Stomach smooth muscle (tissue), 2 donors: ENCODE results near the gene SEPHS1.

ENCODE experiments used
- H3K27ac ChIP-seq: one replicate; pipeline ENCODE4 v1.7.0; 2013; ENCODE audit warnings: mild to moderate bottlenecking, low read length, inconsistent platforms
- H3K27me3 ChIP-seq, 2 donors: one replicate each; pipeline ENCODE4 v1.7.0; 2013; ENCODE audit warnings: low read length in 2 of 2; ENCODE audit not compliant: insufficient read depth in 2 of 2, control insufficient read depth in 1 of 2
- H3K36me3 ChIP-seq, 2 donors: one replicate each; pipeline ENCODE4 v1.7.0; 2013; ENCODE audit warnings: low read length in 2 of 2; ENCODE audit not compliant: control insufficient read depth in 2 of 2, insufficient read depth in 2 of 2
- H3K4me1 ChIP-seq: one replicate; pipeline ENCODE4 v1.7.0; 2013; ENCODE audit warnings: low read length; ENCODE audit not compliant: control insufficient read depth, insufficient read depth
- H3K4me3 ChIP-seq, 2 donors: one replicate each; pipeline ENCODE4 v1.7.0; 2013; ENCODE audit warnings: low read length in 2 of 2
- H3K9ac ChIP-seq, 2 donors: one replicate each; pipeline ENCODE4 v1.7.0; 2013; ENCODE audit warnings: low read length in 2 of 2, mild to moderate bottlenecking in 1 of 2
- H3K9me3 ChIP-seq, 2 donors: one replicate each; pipeline ENCODE4 v1.7.0; 2013; ENCODE audit warnings: low read length in 2 of 2; ENCODE audit not compliant: control insufficient read depth in 2 of 2
- donor health status: healthy.
- donor health status: Pancreatic carcinoma.

SEPHS1 gene

DNA sequence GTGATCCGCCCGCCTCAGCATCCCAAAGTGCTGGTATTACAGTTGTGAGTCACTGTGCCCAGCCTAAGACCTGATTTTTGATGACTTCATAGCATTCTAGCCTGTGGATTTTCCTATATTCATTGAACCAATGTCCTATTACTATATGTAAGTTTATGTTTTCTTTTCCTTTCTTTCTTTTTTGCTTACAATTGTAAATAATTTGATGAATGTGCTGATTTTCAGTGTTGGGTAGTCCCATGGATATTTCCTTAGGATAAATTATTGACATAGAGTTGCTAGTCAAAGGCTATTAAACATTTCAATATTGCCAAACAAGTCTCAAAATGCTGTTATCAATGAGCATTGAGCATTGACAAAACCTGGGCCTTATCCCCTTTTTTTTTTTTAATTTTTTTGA is 38.3 kb downstream of the SEPHS1 start:
- H3K27me3 ChIP-seq: no peaks in the 10 kb centered on the region
- H3K27ac ChIP-seq: no peak overlapping the region
- no peaks in the 10 kb centered on the region for H3K36me3 ChIP-seq
- H3K4me3 ChIP-seq: no peak overlapping the region
- H3K9me3 ChIP-seq: no peaks in the 10 kb centered on the region
- H3K4me1 ChIP-seq: no peaks in the 10 kb centered on the region
- no peak overlapping the region for H3K9ac ChIP-seq

DNA sequence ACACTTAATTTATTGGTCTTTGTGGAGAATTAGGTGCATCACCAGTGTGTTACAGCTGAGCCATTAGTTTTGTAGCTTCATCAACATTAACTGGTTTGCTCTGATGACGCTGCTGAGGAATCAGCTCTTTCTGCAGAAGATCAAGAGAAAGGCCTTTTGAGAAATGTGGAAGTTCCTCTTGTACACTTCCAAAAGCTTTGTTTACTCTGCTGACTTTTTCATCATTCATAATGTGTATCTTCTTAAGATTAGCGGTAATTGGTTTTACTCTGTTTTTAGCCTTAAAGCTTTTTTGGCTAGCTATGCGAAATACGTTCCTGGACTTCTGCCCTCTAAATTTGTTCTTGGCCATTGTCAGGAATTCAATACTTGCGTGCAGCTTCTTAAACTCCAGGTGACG is 40.0 kb downstream of the SEPHS1 start:
- H3K9me3 ChIP-seq: no peaks in the 10 kb centered on the region
- no peak overlapping the region for H3K4me3 ChIP-seq
- H3K27me3 ChIP-seq: no peaks in the 10 kb centered on the region
- H3K27ac ChIP-seq: no peak overlapping the region
- no peaks in the 10 kb centered on the region for H3K36me3 ChIP-seq
- H3K9ac ChIP-seq: no peak overlapping the region
- no peaks in the 10 kb centered on the region for H3K4me1 ChIP-seq

DNA sequence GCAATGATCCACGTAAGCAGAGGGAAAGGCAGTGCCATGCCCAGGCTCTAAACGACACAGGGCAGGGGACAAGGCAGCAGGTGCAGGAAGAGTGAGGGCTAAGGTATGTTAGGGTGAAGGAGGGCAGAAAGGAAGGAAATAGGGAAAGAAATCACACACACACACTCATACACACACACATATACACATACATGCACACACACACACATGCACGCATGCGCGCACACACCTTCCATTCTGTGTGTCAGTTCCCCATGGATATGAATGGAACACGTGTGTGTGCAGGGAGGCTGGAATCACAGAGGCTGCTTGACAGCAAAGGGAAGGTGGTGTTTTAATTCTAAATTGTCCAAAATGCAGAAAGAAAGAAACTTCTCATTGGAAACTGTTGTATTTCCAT is 42.0 kb downstream of the SEPHS1 start:
- H3K9ac ChIP-seq: no peak overlapping the region
- H3K9me3 ChIP-seq: no peaks in the 10 kb centered on the region
- H3K4me3 ChIP-seq: no peak overlapping the region
- H3K27me3 ChIP-seq: no peaks in the 10 kb centered on the region
- H3K4me1 ChIP-seq: peaks cover 3% of the 10 kb centered on the region
- H3K36me3 ChIP-seq: no peaks in the 10 kb centered on the region
- H3K27ac ChIP-seq: no peak overlapping the region

DNA sequence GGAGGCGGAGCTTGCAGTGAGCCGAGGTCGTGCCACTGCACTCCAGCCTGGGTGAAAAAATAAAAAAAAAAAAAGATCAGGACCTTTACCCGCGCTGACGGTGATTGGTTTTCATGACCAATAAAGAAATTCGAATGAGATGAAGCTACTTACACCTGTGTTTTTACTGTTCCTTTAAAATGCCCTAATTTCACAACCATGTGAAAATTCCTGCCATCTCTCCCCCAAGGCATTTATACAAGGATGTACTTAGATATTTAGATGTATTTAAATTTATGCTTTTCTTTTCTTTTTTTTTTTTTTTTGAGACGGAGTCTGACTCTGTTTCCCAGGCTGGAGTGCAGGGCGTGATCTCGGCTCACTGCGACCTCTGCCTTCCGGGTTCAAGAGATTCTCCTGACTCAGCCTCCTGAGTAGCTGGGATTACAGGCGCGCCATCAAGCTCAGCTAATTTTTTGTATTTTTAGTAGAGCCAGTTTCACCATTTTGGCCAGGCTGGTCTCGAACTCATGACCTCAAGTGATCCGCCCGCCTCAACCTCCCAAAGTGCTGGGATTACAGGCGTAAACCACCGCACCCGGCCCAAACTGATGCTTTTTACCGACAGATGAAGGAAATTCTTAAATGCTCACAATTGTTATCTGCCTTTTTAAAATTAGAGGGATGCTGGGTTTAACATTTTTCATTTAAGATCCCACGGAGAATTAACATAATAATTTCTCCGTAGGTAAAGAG is 45.1 kb downstream of the SEPHS1 start:
- no peaks in the 10 kb centered on the region for H3K36me3 ChIP-seq
- H3K27ac ChIP-seq: no peak overlapping the region
- peak overlapping the region; percentile 54 to 83 for H3K4me3 ChIP-seq
- no peaks in the 10 kb centered on the region for H3K9me3 ChIP-seq
- no peak overlapping the region for H3K9ac ChIP-seq
- H3K4me1 ChIP-seq: peaks cover 8% of the 10 kb centered on the region
- H3K27me3 ChIP-seq: no peaks in the 10 kb centered on the region

DNA sequence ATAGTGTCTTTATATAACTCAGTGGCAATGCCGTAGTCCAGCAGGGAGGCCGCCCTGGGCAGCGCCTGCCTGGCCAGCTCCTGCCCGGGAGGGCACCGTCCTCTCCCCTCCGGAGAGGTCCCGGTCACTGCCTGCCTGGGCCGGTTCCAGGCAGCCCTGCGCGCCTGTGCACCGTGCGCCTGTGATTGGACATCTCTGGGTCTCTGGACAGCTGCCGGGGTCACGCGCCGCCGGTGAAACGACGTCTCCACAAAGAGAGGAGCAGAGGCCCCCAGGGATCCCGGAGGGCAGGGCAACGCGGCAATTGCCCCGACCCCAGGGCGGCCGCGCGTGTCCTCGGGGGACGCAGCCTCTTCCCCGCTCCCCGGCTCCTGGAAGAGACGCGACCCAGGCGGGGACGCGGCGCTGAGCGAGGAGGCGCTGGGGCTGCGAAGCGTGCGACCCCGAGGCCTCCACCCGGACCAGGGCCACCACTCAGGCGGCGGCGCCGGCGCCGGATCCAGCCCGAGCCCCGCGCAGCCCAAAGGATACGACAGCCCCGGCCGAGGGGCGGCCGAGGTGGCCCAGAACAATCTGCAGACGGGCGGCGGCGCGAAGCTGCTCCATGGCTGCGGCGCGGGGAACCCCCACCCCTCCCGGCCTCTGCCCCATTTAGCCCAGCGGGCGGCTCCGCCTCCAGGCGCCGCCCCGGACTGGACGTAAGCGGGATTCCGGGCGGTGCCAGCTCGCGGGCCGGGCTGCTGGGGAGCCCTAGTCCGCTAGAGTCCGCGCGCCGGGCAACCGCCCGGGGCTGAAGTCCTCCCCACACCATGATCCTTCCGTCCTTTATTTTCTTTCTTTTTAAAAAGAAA is 48.4 kb downstream of the SEPHS1 start, which contains the start of gene PHYH:
TSS of gene PHYH (minus strand) at position 628 of the 851 bp plus-strand sequence. CDS start at position 606, 22 bp downstream.
- H3K27ac ChIP-seq: peak within 1 kb of the TSS; percentile 91
- H3K4me1 ChIP-seq: peaks cover 8% of the 10 kb centered on the region
- peak within 1 kb of the TSS; percentile 79 to 87 for H3K4me3 ChIP-seq
- H3K9me3 ChIP-seq: no peaks in the 10 kb centered on the region
- peaks cover 0 to 2% of the 10 kb centered on the region in 2 donors for H3K36me3 ChIP-seq
- no peaks in the 10 kb centered on the region for H3K27me3 ChIP-seq
- H3K9ac ChIP-seq: peak within 1 kb of the TSS; percentile 81 to 89

DNA sequence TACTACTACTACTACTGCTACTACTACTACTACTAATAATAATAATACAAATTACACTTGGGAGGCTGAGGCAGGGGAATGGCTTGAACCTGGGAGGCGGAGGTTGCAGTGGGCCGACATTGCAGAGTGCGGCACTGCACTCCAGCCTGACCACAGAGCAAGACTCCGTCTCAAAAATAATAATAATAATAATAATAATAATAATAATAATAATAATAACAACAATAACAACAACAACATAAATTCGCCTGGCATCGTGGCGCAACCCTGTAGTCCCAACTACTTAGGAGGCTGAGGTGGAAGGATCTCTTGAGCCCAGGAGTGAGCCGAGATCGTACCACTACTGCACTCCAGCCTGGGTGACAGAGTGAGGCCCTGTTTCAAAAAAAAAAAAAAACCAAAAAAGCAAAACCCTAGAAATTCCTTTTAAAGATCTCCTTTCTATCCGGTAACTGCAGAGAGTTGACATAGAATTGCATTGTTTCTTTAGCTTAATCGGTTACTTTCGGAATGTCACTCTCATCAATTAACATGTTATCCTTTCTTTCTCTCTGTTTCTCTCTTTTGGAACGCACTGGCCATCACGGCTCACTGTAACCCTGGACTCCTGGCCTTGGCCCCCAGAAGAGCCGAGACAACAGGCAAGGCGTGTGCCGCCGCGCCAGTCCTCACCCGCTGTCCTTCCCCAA is 49.2 kb downstream of the SEPHS1 start:
- peak overlapping the region; percentile 91 for H3K27ac ChIP-seq
- H3K4me3 ChIP-seq: peak overlapping the region; percentile 79 to 87
- H3K36me3 ChIP-seq: peaks cover 6 to 9% of the 10 kb centered on the region in 2 donors
- H3K9ac ChIP-seq: peak overlapping the region; percentile 81 to 89
- peaks cover 8% of the 10 kb centered on the region for H3K4me1 ChIP-seq
- H3K27me3 ChIP-seq: no peaks in the 10 kb centered on the region
- H3K9me3 ChIP-seq: no peaks in the 10 kb centered on the region

DNA sequence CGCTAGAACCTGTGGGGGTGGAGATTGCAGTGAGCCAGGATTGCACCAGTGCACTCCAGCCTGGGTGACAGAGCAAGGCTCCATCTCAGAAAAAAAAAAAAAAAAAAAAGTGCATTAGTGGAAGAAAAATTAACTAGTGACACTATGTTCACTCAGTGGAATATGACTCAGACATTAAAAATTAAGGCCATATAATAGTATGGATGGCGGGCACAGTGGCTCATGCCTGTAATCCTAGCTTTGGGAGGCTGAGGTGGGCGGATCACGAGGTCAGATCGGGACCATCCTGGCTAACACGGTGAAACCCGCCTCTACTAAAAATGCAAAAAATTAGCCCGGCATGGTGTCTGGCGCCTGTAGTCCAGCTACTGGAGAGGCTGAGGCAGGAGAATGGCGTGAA is 51.6 kb downstream of the SEPHS1 start:
- Histone ChIP-seq H3K27ac (no peak overlapping the region), H3K4me3 (no peak overlapping the region), H3K9me3 (no peaks in the 10 kb centered on the region), H3K27me3 (no peaks in the 10 kb centered on the region), H3K9ac (no peak overlapping the region), H3K36me3 (peaks cover 10 to 18% of the 10 kb centered on the region in 2 donors), H3K4me1 (peaks cover 5% of the 10 kb centered on the region)

DNA sequence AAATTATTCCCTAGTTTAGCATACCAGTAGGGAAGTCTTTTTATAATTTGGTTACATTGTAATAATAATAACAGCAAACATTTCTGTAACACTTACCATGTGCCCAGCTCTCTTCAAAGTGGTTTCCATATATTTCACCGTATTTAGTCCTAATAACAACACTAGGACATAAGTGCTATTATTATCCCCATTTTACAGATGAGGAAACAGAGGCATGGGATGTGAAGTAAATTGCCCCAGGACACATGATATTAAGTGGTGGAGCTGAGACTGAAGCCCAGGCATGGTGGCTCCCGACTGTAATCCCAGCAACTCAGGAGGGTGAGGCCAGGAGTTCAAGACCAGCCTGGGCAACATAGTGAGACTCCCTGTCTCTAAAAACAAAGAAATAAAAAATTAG is 53.3 kb downstream of the SEPHS1 start:
- H3K4me1 ChIP-seq: no peaks in the 10 kb centered on the region
- no peaks in the 10 kb centered on the region for H3K9me3 ChIP-seq
- no peaks in the 10 kb centered on the region for H3K27me3 ChIP-seq
- no peak overlapping the region for H3K27ac ChIP-seq
- no peak overlapping the region for H3K4me3 ChIP-seq
- no peak overlapping the region for H3K9ac ChIP-seq
- H3K36me3 ChIP-seq: peaks cover 10 to 20% of the 10 kb centered on the region in 2 donors

DNA sequence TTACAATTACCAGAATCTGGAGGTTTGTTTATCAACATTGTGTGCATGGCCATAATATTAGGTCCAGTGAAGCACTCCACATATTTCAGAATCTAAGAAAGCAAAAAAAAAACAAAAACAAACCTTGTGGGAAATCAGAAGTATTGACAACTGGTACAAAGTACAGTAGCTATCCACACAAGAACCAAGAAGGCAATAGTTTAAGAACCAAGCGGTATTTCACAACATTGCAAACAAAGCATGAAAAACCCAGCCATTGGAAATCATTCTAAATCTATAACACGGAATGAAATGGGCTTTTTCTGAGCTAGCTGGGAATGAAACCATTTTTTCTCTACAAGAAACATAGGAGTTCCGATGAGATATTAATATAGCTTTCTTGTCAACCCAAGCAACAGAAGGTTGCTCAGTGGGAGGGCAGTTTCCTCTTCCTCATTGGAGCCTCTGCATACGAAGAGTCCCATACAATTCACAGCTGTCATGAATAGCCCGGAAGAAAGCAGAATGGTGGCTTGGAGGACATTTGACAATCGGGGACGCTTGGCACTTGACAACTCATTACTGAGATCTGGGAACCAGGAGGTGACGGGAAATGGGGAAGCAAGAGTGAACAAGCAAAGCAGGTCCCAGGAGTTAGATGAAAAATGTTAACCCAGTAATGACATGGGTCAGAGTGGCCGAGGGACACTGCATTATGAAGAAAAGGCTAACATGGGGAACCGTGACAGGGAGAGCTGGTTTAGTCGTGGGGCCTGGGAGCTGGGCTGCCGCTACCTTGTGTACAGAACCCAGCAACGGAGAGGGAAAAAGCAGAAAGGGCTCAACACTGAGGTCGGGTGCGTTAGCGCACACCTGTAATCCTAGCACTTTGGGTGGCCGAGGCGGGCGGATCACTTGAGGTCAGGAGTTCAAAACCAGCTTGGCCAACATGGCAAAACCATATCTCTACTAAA is 56.0 kb downstream of the SEPHS1 start:
- Histone ChIP-seq H3K27ac (no peak overlapping the region), H3K9me3 (no peaks in the 10 kb centered on the region), H3K36me3 (peaks cover 23 to 30% of the 10 kb centered on the region in 2 donors), H3K4me3 (no peak overlapping the region), H3K9ac (no peak overlapping the region), H3K4me1 (no peaks in the 10 kb centered on the region), H3K27me3 (no peaks in the 10 kb centered on the region)

DNA sequence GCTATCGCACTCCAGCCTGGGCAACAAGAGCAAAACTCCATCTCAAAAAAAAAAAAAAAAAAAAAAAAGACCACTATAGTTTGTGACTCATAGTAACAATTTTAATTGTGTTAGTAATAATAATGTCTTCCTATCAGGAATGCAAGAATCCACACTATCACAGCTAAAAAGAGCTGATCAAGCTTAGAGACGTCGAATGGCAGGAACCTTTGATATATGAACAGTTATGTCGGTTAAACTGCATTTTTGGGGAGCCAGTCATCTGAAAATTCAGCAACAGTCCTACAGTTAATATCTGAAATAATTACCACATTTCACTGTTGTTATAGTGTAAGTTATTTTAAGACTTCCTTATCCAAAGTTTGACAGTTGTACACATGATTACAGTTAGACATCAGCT is 57.0 kb downstream of the SEPHS1 start:
- Histone ChIP-seq H3K36me3 (peaks cover 23 to 30% of the 10 kb centered on the region in 2 donors), H3K9me3 (no peaks in the 10 kb centered on the region), H3K27me3 (no peaks in the 10 kb centered on the region), H3K27ac (no peak overlapping the region), H3K9ac (no peak overlapping the region), H3K4me3 (no peak overlapping the region), H3K4me1 (no peaks in the 10 kb centered on the region)
